GM13977 (cell line): ENCODE measurements around the gene SRSF3.
A peak's percentile ranks its signal among the peaks of the same experiment; 100 is the strongest.

ENCODE experiments used
- DNase-seq: peaks from one replicate; pipeline ENCODE4 v3.0.0; 2012; ENCODE audit warnings: low spot score
- CTCF ChIP-seq: IDR thresholded peaks from 2 replicates; pipeline ENCODE4 v1.5.1; 2012; ENCODE audit warnings: mild to moderate bottlenecking, control low read depth; ENCODE audit not compliant: insufficient read depth; ENCODE audit errors: extremely low read depth, missing control alignments
- in situ Hi-C: fragments of 300-500 bp; cut with MboI; formaldehyde crosslinking; loops from one replicate; pipeline ENCODE4 v1.12.0; 2022; ENCODE audit warnings: low sequenced_read_pairs, low pct_unique_long_range_greater_than_20kb, mixed read lengths, inconsistent platforms; ENCODE audit not compliant: unreplicated experiment

SRSF3 gene

GRCh38 chr6:36594029-36594815, at the start of gene SRSF3:
SRSF3 (plus strand) TSS chr6:36594362; CDS start chr6:36596763, 2,401 bp downstream.
- peak; percentile 93 for DNase-seq
- peak; percentile 37 for TF ChIP-seq CTCF
- in situ Hi-C loops, result loop anchor here (10.0 kb wide), 1 partner anchor 159 kb away; no protein-coding TSS in a partner anchor

GRCh38 chr6:36545767-36546307, 48.3 kb upstream of the SRSF3 start:
- in situ Hi-C loops, result no loop called here
- no peak for TF ChIP-seq CTCF
- DNase-seq, result peak; percentile 16

GRCh38 chr6:36546308-36546919, 47.7 kb upstream of the SRSF3 start:
- DNase-seq, result peak; percentile 40
- TF ChIP-seq CTCF, result no peak
- in situ Hi-C loops, result no loop called here

- in situ Hi-C loops, result no loop called here
- DNase-seq, result peak; percentile 95
- peak; percentile 41 for TF ChIP-seq CTCF
Observed at GRCh38 chr6:36546920-36547645, 47.1 kb upstream of the SRSF3 start, which contains the start of gene STK38. STK38 (minus strand) TSS chr6:36547479; CDS start chr6:36540202, 7,277 bp downstream.

GRCh38 chr6:36547646-36548400, 46.3 kb upstream of the SRSF3 start:
- no peak for TF ChIP-seq CTCF
- no peak for DNase-seq
- in situ Hi-C loops, result no loop called here

GRCh38 chr6:36548401-36548743, 45.8 kb upstream of the SRSF3 start:
- DNase-seq, result no peak
- TF ChIP-seq CTCF, result no peak
- in situ Hi-C loops, result no loop called here
